Mammary epithelial cell (primary cell): ENCODE data around the gene WSCD1.

ENCODE experiments used
- EZH2 ChIP-seq: IDR thresholded peaks from 2 replicates; pipeline ENCODE4 v1.6.1; 2012; ENCODE audit warnings: low read length, inconsistent platforms, borderline replicate concordance
- TF ChIP-seq, protein P1 (sequence below), 2 donors: IDR thresholded peaks in 1 of 2; conservative IDR thresholded peaks in 1 of 2; 2 replicates each; pipeline ENCODE4 v1.5.1; 2011 to 2012; ENCODE audit warnings: inconsistent platforms in 2 of 2, low read length in 2 of 2, mild to moderate bottlenecking in 2 of 2, control low read depth in 1 of 2, low read depth in 1 of 2; ENCODE audit not compliant: insufficient read depth in 1 of 2; ENCODE audit errors: extremely low read depth in 1 of 2

DNA sequence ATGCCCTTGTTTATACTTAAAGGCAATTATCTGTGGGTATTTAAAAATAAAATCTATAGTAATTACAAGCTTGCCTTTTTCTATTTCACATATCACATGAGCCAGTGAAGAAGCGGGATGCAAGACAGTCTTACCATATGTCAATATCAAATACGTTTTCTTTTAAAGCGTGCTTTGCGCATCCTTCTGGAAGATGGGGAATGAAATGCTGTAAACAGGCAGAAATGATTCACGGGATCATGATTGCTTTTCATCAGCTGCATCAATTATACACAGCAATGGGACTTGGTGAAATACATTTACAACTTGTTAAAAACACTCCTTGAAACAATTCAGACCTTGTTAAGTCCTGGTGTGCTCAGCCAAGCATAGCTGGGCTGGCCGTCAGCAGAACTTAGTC lies 72.5 kb downstream of the WSCD1 start:
- TF ChIP-seq, protein P1, sequence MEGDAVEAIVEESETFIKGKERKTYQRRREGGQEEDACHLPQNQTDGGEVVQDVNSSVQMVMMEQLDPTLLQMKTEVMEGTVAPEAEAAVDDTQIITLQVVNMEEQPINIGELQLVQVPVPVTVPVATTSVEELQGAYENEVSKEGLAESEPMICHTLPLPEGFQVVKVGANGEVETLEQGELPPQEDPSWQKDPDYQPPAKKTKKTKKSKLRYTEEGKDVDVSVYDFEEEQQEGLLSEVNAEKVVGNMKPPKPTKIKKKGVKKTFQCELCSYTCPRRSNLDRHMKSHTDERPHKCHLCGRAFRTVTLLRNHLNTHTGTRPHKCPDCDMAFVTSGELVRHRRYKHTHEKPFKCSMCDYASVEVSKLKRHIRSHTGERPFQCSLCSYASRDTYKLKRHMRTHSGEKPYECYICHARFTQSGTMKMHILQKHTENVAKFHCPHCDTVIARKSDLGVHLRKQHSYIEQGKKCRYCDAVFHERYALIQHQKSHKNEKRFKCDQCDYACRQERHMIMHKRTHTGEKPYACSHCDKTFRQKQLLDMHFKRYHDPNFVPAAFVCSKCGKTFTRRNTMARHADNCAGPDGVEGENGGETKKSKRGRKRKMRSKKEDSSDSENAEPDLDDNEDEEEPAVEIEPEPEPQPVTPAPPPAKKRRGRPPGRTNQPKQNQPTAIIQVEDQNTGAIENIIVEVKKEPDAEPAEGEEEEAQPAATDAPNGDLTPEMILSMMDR (conservative IDR thresholded peaks at IDR 0.05 in 1 of 2, IDR thresholded peaks at IDR 0.05 in 1 of 2; ENCODE audit: extremely low read depth in 1 of 2, insufficient read depth in 1 of 2, low read depth in 1 of 2, low read length in 2 of 2): no peak
- TF ChIP-seq EZH2: no peak
